ENCODE data around the gene ULK4. TPM values are rescaled to one million over a fixed set of nuclear protein-coding genes. Genes with fewer than 3 reads are reported as not detected.

ULK4 gene
- total RNA-seq, 3 donors from 2014 or later: 7.2 to 10.1 (median 9.5) TPM

- no peaks in the 10 kb centered on the region for H3K36me3 ChIP-seq (ENCODE audit: low read depth)
- peak in 2 of 3 donors; percentile 51 to 68 for DNase-seq
- ATAC-seq: no peak
- H3K9me3 ChIP-seq: no peaks in the 10 kb centered on the region
- H3K4me3 ChIP-seq: peak overlapping the region; percentile 81
- H3K4me1 ChIP-seq (ENCODE audit: low read depth): peaks cover 24% of the 10 kb centered on the region
- intact Hi-C loops (cut with DNase I, micrococcal nuclease): no loop called here
- TF ChIP-seq CTCF (IDR thresholded peaks at IDR 0.05): no peak
Observed at GRCh38 chr3:41198526-41198925, 763.4 kb downstream of the ULK4 start.

GRCh38 chr3:41198046-41198445 lies 763.9 kb downstream of the ULK4 start:
- H3K4me3 ChIP-seq: no peak overlapping the region
- H3K9me3 ChIP-seq: no peaks in the 10 kb centered on the region
- no peak for ATAC-seq
- no peak for TF ChIP-seq CTCF (IDR thresholded peaks at IDR 0.05)
- no peak for DNase-seq
- H3K4me1 ChIP-seq (ENCODE audit: low read depth): peaks cover 21% of the 10 kb centered on the region
- H3K36me3 ChIP-seq (ENCODE audit: low read depth): no peaks in the 10 kb centered on the region
- intact Hi-C loops (cut with DNase I, micrococcal nuclease): no loop called here

Other genes with a start within 250 kb of the ULK4 start
- gene TRAK1, start 129.3 kb upstream of the ULK4 start, total RNA-seq: 100 to 1,000 TPM in 1 of 3 donors, 10 to 100 TPM in 2; 61.8 to 104 (median 83.4) TPM